HG02885 (cell line): ENCODE results near the gene UBE2E1.

Experiments
- ATAC-seq: cut with Tn5 transposase; IDR thresholded peaks from one replicate; pipeline ENCODE4 v1.9.1; 2021; ENCODE audit warnings: mild to moderate bottlenecking; ENCODE audit not compliant: unreplicated experiment, poor library complexity

UBE2E1 gene

DNA sequence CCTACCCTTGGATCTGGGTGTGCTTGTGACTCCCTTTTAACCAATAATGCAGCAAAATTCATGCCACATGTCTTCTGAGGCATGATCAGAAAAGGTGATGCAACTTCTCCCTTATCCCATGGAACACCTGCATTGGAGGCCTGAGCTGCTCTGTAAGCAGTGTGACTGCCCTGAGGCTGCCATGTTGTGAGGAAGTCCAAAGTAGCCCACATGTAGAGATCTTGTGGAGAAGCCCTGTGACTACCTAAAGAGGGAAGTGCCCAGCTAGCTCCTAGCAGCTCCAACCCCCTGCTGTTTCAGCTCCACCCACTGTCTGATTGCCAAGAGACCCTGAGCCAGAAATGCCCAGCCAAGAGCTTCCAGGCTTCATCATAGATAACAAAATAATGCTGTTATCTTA lies 132.9 kb downstream of the UBE2E1 start:
- ATAC-seq: no peak

DNA sequence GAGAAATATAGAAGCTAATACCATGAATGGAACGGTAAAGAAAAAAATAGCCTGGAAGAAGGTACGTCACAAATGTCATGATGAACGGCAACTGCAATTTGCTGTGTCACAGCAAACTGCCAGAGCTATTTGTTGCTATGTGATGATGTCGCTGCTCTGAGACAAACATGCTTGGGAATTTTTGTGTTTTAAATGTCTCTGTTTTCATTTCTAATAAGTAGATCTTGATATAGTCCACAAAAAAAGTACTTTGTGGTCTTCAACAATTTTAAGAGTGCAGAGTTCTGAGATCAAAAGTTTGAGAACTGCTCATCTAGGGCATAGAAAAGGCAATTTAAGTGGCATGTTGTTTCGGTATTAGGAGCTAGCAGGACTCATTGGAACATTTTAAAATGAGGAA lies 135.0 kb downstream of the UBE2E1 start:
- ATAC-seq: no peak
